Esophagus squamous epithelium (tissue), 4 donors: Measurements from ENCODE around the gene GALNT11.

Experiments
- CTCF ChIP-seq, 6 experiments: fragments of 450-650 bp in 4 of 6; fragments of 200-600 bp in 2 of 6; sonication (generic) in 2 of 6; IDR thresholded peaks; one replicate each; pipeline ENCODE4 v1.5.1; 2016 to 2019; ENCODE audit warnings: antibody characterized with exemption in 6 of 6, mild to moderate bottlenecking in 4 of 6, moderate library complexity in 4 of 6
- POLR2A ChIP-seq, 4 donors: fragments of 450-650 bp; IDR thresholded peaks; one replicate each; pipeline ENCODE4 v1.6.1; 2017; ENCODE audit warnings: antibody characterized with exemption in 4 of 4, mild to moderate bottlenecking in 4 of 4, moderate library complexity in 3 of 4

GRCh38 chr7:152112829-152113228 is 87.4 kb downstream of the GALNT11 start:
- TF ChIP-seq CTCF (IDR thresholded peaks at IDR 0.05) (no peak), POLR2A (IDR thresholded peaks at IDR 0.05) (no peak)
